ENCODE results near the gene DAGLB.
A peak's percentile ranks its signal among the peaks of the same experiment; 100 is the strongest.
"Not testable (repeated sequence)": the region's sequence is repeated elsewhere in the genome, so short reads cannot be mapped to it uniquely, and the experiment has no call there.

The DAGLB gene

DNA sequence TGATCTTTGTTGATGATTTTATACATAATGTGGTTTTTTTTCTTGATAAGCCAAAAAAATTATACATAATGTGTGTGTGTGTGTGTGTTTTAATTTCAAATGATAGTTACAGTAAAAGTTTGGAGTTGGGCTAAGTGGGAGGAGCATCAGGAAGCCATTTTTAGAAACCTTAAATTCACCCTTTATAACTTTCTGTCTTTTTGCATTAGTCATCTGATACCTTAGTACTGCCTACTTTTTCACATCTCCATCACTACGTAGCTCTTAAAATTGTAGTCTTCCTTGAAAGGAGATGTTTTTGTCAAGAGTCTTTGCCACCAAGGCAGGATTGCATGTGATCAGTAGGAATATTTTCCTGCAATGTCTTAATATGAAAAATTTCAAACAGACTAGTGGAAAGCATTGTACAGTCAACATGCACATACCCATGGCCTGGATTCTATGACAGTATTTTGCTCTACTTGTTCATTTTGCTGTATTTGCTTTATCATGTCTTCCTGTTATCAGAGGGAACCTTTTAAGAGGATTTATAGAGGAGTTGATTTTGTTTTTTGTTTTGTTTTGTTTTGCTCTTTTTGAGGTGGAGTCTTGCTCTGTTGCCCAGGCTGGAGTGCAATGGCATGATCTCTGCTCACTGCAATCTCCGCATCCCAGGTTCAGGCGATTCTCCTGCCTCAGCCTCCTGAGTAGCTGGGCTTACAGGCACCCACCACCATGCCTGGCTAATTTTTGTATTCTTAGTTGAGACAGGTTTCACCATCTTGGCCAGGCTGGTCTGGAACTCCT is 67.3 kb downstream of the DAGLB start:
- peaks cover 44% of the 10 kb centered on the region for H3K36me3 ChIP-seq (ENCODE audit: insufficient read depth, low read length)
- peak overlapping the region; percentile 22 for H3K4me2 ChIP-seq (ENCODE audit: insufficient read depth, low read length)
- H3K27ac ChIP-seq (ENCODE audit: low read length): no peak overlapping the region
- peaks cover 46% of the 10 kb centered on the region for H3K4me1 ChIP-seq (ENCODE audit: insufficient read depth, low read length)
- TF ChIP-seq EZH2 (IDR thresholded peaks at IDR 0.05; ENCODE audit: borderline replicate concordance, low read depth, low read length, severe bottlenecking): no peak
- TF ChIP-seq, protein P1, sequence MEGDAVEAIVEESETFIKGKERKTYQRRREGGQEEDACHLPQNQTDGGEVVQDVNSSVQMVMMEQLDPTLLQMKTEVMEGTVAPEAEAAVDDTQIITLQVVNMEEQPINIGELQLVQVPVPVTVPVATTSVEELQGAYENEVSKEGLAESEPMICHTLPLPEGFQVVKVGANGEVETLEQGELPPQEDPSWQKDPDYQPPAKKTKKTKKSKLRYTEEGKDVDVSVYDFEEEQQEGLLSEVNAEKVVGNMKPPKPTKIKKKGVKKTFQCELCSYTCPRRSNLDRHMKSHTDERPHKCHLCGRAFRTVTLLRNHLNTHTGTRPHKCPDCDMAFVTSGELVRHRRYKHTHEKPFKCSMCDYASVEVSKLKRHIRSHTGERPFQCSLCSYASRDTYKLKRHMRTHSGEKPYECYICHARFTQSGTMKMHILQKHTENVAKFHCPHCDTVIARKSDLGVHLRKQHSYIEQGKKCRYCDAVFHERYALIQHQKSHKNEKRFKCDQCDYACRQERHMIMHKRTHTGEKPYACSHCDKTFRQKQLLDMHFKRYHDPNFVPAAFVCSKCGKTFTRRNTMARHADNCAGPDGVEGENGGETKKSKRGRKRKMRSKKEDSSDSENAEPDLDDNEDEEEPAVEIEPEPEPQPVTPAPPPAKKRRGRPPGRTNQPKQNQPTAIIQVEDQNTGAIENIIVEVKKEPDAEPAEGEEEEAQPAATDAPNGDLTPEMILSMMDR (IDR thresholded peaks at IDR 0.05; ENCODE audit: borderline replicate concordance, extremely low read depth, low read length, poor library complexity, severe bottlenecking): no peak
- H3K79me2 ChIP-seq (ENCODE audit: insufficient read depth, low read length): peaks cover 100% of the 10 kb centered on the region
- H3K9me3 ChIP-seq (ENCODE audit: insufficient read depth, low read length, severe bottlenecking): no peaks in the 10 kb centered on the region
- no peak overlapping the region for H3K9ac ChIP-seq (ENCODE audit: low read depth, low read length)
- peaks cover 94% of the 10 kb centered on the region for H4K20me1 ChIP-seq (ENCODE audit: insufficient read depth, low read length)
- DNase-seq (no peak), ATAC-seq (ENCODE audit: insufficient read depth, low read depth) (no peak)
- no peak overlapping the region for H2AFZ ChIP-seq (ENCODE audit: low read depth, low read length)
- H3K4me3 ChIP-seq (ENCODE audit: low read depth in 1 of 2, low read length in 2 of 2): no peak overlapping the region
- H3K27me3 ChIP-seq (ENCODE audit: insufficient read depth, low read length, poor library complexity): no peaks in the 10 kb centered on the region

DNA sequence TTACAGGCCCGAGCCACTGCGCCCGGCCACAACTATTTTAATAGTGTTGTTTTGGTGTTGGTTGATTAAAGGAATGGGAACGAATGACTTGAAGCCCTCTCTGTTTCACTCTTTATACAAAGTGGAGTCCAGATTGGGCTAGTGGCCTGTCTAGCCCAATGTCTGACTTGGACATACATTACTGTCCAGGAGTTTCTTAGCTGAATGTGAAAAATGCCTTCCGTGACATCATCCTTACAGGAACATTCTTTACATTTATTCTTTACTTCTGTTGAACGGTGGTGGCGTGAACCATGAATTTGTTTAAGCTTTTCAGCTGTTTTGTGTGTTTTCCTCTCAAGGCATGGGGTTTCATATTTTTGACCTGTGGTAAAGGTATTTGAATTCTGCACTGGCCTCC is 67.9 kb downstream of the DAGLB start:
- Histone ChIP-seq H3K9me3 (ENCODE audit: insufficient read depth, low read length, severe bottlenecking) (no peaks in the 10 kb centered on the region), H4K20me1 (ENCODE audit: insufficient read depth, low read length) (peaks cover 92% of the 10 kb centered on the region), H3K27ac (ENCODE audit: low read length) (no peak overlapping the region), H2AFZ (ENCODE audit: low read depth, low read length) (no peak overlapping the region), H3K36me3 (ENCODE audit: insufficient read depth, low read length) (peaks cover 44% of the 10 kb centered on the region), H3K4me3 (ENCODE audit: low read depth in 1 of 2, low read length in 2 of 2) (no peak overlapping the region), H3K4me1 (ENCODE audit: insufficient read depth, low read length) (peaks cover 49% of the 10 kb centered on the region), H3K9ac (ENCODE audit: low read depth, low read length) (no peak overlapping the region), H3K79me2 (ENCODE audit: insufficient read depth, low read length) (peaks cover 100% of the 10 kb centered on the region), H3K4me2 (ENCODE audit: insufficient read depth, low read length) (peak overlapping the region; percentile 22; the same call in 1 of the 2 replicates), H3K27me3 (ENCODE audit: insufficient read depth, low read length, poor library complexity) (no peaks in the 10 kb centered on the region)
- DNase-seq (no peak), ATAC-seq (ENCODE audit: insufficient read depth, low read depth) (no peak)
- TF ChIP-seq, protein P1 (IDR thresholded peaks at IDR 0.05; ENCODE audit: borderline replicate concordance, extremely low read depth, low read length, poor library complexity, severe bottlenecking): no peak
- no peak for TF ChIP-seq EZH2 (IDR thresholded peaks at IDR 0.05; ENCODE audit: borderline replicate concordance, low read depth, low read length, severe bottlenecking)

DNA sequence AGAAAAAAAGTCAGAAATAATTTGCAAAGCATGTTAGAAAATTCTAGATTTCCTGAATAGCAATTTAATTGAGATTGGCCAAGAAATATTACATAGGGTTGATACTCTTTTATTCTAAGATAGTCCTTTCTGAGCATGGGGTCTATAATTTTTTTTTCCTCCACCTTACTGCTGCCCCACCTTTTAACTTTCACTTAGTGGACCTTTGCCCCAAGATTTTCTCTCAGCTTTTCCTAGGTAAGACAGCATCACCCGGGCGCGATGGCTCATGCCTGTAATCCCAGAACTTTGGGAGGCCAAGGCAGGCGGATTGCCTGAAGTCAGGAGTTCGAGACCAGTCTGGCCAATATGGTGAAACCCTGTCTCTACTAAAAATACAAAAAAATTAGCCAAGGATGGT is 69.2 kb downstream of the DAGLB start:
- ATAC-seq (ENCODE audit: insufficient read depth, low read depth): not testable (repeated sequence)

DNA sequence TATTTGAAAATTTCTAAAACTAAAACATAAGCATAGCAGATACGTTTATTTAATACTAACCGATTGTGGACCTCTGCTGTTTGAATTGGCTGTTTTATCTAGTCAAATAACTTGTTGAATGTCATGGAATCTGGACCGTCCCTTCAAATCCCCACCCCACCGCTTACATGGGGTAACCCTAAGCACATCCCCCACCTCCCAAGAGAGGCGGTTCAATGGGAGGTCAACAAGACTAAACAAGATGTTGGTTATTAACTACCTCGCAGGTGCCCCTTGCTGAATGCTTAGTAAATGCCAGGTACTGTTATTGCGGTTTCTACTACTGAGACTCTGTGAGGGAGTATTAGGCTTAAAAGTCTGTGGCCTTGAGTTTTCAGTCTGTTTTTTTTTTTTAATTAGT is 70.9 kb downstream of the DAGLB start:
- peaks cover 36% of the 10 kb centered on the region for H3K36me3 ChIP-seq (ENCODE audit: insufficient read depth, low read length)
- no peak overlapping the region for H2AFZ ChIP-seq (ENCODE audit: low read depth, low read length)
- H3K4me1 ChIP-seq (ENCODE audit: insufficient read depth, low read length): peaks cover 52% of the 10 kb centered on the region
- H3K79me2 ChIP-seq (ENCODE audit: insufficient read depth, low read length): peaks cover 82% of the 10 kb centered on the region
- H3K9ac ChIP-seq (ENCODE audit: low read depth, low read length): peak overlapping the region; percentile 92
- TF ChIP-seq EZH2 (IDR thresholded peaks at IDR 0.05; ENCODE audit: borderline replicate concordance, low read depth, low read length, severe bottlenecking): no peak
- TF ChIP-seq, protein P1 (IDR thresholded peaks at IDR 0.05; ENCODE audit: borderline replicate concordance, extremely low read depth, low read length, poor library complexity, severe bottlenecking): no peak
- ATAC-seq (ENCODE audit: insufficient read depth, low read depth): no peak
- no peak for DNase-seq
- no peaks in the 10 kb centered on the region for H3K9me3 ChIP-seq (ENCODE audit: insufficient read depth, low read length, severe bottlenecking)
- peaks cover 64% of the 10 kb centered on the region for H4K20me1 ChIP-seq (ENCODE audit: insufficient read depth, low read length)
- no peaks in the 10 kb centered on the region for H3K27me3 ChIP-seq (ENCODE audit: insufficient read depth, low read length, poor library complexity)
- peak overlapping the region in 1 of 2 experiments; percentile 41; a peak in 1 of 4 replicates for H3K4me3 ChIP-seq (ENCODE audit: low read depth in 1 of 2, low read length in 2 of 2)
- peak overlapping the region; percentile 39 for H3K27ac ChIP-seq (ENCODE audit: low read length)
- peak overlapping the region; percentile 74 for H3K4me2 ChIP-seq (ENCODE audit: insufficient read depth, low read length)

More for the DNA sequence above, 69.2 kb downstream of the DAGLB start:
- H3K27ac ChIP-seq (ENCODE audit: low read length); DNase-seq; H3K27me3 ChIP-seq (ENCODE audit: insufficient read depth, low read length, poor library complexity); H2AFZ ChIP-seq (ENCODE audit: low read depth, low read length); H3K9ac ChIP-seq (ENCODE audit: low read depth, low read length); H3K4me3 ChIP-seq (ENCODE audit: low read depth in 1 of 2, low read length in 2 of 2); H3K9me3 ChIP-seq (ENCODE audit: insufficient read depth, low read length, severe bottlenecking): not testable (repeated sequence)
- H3K79me2 ChIP-seq (ENCODE audit: insufficient read depth, low read length): peaks cover 99% of the 10 kb centered on the region
- H3K4me2 ChIP-seq (ENCODE audit: insufficient read depth, low read length): peak overlapping the region; percentile 20; the same call in 1 of the 2 replicates
- peaks cover 52% of the 10 kb centered on the region for H3K4me1 ChIP-seq (ENCODE audit: insufficient read depth, low read length)
- peaks cover 40% of the 10 kb centered on the region for H3K36me3 ChIP-seq (ENCODE audit: insufficient read depth, low read length)
- H4K20me1 ChIP-seq (ENCODE audit: insufficient read depth, low read length): peaks cover 81% of the 10 kb centered on the region

Measured in DND-41 (cell line).